BLaER1 (cell line): ENCODE results near the gene GPR180.
"Not testable (repeated sequence)": the region's sequence is repeated elsewhere in the genome, so short reads cannot be mapped to it uniquely, and the experiment has no call there.

Source experiments
- H3K27ac ChIP-seq: shearing (Covaris generic); formaldehyde crosslinking; 2 replicates; pipeline ENCODE4 v1.8.1; 2022
- H3K27me3 ChIP-seq: shearing (Covaris generic); formaldehyde crosslinking; 2 replicates; pipeline ENCODE4 v1.8.1; 2022
- H3K36me3 ChIP-seq: shearing (Covaris generic); formaldehyde crosslinking; 2 replicates; pipeline ENCODE4 v1.8.1; 2022
- H3K4me1 ChIP-seq: shearing (Covaris generic); formaldehyde crosslinking; 2 replicates; pipeline ENCODE4 v1.8.1; 2022
- H3K4me2 ChIP-seq: shearing (Covaris generic); formaldehyde crosslinking; 2 replicates; pipeline ENCODE4 v1.8.1; 2022
- H3K4me3 ChIP-seq: shearing (Covaris generic); formaldehyde crosslinking; 2 replicates; pipeline ENCODE4 v1.8.1; 2022
- H3K9ac ChIP-seq: shearing (Covaris generic); formaldehyde crosslinking; 2 replicates; pipeline ENCODE4 v1.8.1; 2022
- H3K9me3 ChIP-seq: shearing (Covaris generic); formaldehyde crosslinking; 2 replicates; pipeline ENCODE4 v1.8.1; 2022
- H4K20me1 ChIP-seq: shearing (Covaris generic); formaldehyde crosslinking; 2 replicates; pipeline ENCODE4 v1.8.1; 2022
- Cebpa-rat ChIP-seq: shearing (Covaris generic); IDR thresholded peaks from 2 replicates; pipeline ENCODE4 v1.8.1; 2022

The GPR180 gene

DNA sequence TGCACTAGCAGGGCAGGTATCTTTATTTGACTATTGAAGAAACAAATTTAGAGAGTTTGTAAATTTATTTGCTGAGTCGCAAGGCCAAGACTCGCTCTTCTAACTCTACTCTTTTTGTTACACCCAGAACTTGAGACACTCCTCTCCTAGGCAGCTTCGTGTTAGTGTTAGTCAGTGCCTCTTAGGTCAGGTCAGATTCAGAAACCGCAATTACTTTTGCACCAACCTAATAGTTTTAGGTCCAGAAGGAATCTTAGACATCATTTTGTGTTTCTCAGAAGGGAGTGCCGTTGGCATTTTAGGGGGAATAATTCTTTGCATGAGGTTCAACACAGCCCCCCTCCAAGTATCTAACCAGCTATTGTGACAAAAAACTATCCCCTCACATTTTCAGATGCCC is 8.8 kb downstream of the GPR180 start:
- Histone ChIP-seq H3K27ac (no peak overlapping the region), H3K4me2 (no peak overlapping the region), H4K20me1 (0 out of 2 replicates have a peak, but pooled peaks cover 10% of the 10 kb centered on the region), H3K9ac (no peak overlapping the region), H3K4me1 (peaks cover 3% of the 10 kb centered on the region), H3K9me3 (no peaks in the 10 kb centered on the region), H3K4me3 (no peak overlapping the region), H3K27me3 (no peaks in the 10 kb centered on the region), H3K36me3 (peaks cover 64% of the 10 kb centered on the region)
- TF ChIP-seq Cebpa-rat: no peak

GRCh38 chr13:94612050-94612449 is 10.4 kb downstream of the GPR180 start:
- Histone ChIP-seq H3K4me2 (no peak overlapping the region), H3K27ac (no peak overlapping the region), H3K9ac (no peak overlapping the region), H3K27me3 (no peaks in the 10 kb centered on the region), H3K9me3 (no peaks in the 10 kb centered on the region), H3K4me1 (peaks cover 13% of the 10 kb centered on the region), H3K4me3 (no peak overlapping the region), H4K20me1 (peaks cover 23% of the 10 kb centered on the region), H3K36me3 (peaks cover 48% of the 10 kb centered on the region)
- no peak for TF ChIP-seq Cebpa-rat

- peaks cover 13% of the 10 kb centered on the region for H3K4me1 ChIP-seq
- no peaks in the 10 kb centered on the region for H3K27me3 ChIP-seq
- TF ChIP-seq Cebpa-rat: no peak
- H3K9me3 ChIP-seq: no peaks in the 10 kb centered on the region
- H4K20me1 ChIP-seq: peaks cover 15% of the 10 kb centered on the region
- no peak overlapping the region for H3K27ac ChIP-seq
- no peak overlapping the region for H3K4me3 ChIP-seq
- H3K9ac ChIP-seq: no peak overlapping the region
- H3K4me2 ChIP-seq: no peak overlapping the region
- peaks cover 38% of the 10 kb centered on the region for H3K36me3 ChIP-seq
Measured at GRCh38 chr13:94613051-94613450, 11.4 kb downstream of the GPR180 start.

- TF ChIP-seq Cebpa-rat: no peak
- Histone ChIP-seq H3K9me3 (no peaks in the 10 kb centered on the region), H4K20me1 (peaks cover 14% of the 10 kb centered on the region), H3K4me2 (no peak overlapping the region), H3K9ac (no peak overlapping the region), H3K4me3 (no peak overlapping the region), H3K4me1 (peaks cover 13% of the 10 kb centered on the region), H3K36me3 (peaks cover 37% of the 10 kb centered on the region), H3K27ac (no peak overlapping the region), H3K27me3 (no peaks in the 10 kb centered on the region)
Measured at GRCh38 chr13:94617389-94618000, 15.8 kb downstream of the GPR180 start.

- H3K36me3 ChIP-seq: peaks cover 43% of the 10 kb centered on the region
- H3K4me1 ChIP-seq: peaks cover 11% of the 10 kb centered on the region
- no peak for TF ChIP-seq Cebpa-rat
- no peak overlapping the region for H3K4me2 ChIP-seq
- peaks cover 14% of the 10 kb centered on the region for H4K20me1 ChIP-seq
- H3K9ac ChIP-seq: no peak overlapping the region
- H3K27ac ChIP-seq: no peak overlapping the region
- no peak overlapping the region for H3K4me3 ChIP-seq
- H3K27me3 ChIP-seq: no peaks in the 10 kb centered on the region
- H3K9me3 ChIP-seq: no peaks in the 10 kb centered on the region
Measured at GRCh38 chr13:94620286-94620896, 18.7 kb downstream of the GPR180 start.

- H3K4me3 ChIP-seq: no peak overlapping the region
- H3K9ac ChIP-seq: no peak overlapping the region
- H3K36me3 ChIP-seq: peaks cover 43% of the 10 kb centered on the region
- no peaks in the 10 kb centered on the region for H4K20me1 ChIP-seq
- no peak overlapping the region for H3K4me2 ChIP-seq
- no peaks in the 10 kb centered on the region for H3K4me1 ChIP-seq
- H3K27me3 ChIP-seq: no peaks in the 10 kb centered on the region
- H3K9me3 ChIP-seq: no peaks in the 10 kb centered on the region
- H3K27ac ChIP-seq: no peak overlapping the region
- TF ChIP-seq Cebpa-rat: no peak
Measured at GRCh38 chr13:94622344-94622743, 20.7 kb downstream of the GPR180 start.

DNA sequence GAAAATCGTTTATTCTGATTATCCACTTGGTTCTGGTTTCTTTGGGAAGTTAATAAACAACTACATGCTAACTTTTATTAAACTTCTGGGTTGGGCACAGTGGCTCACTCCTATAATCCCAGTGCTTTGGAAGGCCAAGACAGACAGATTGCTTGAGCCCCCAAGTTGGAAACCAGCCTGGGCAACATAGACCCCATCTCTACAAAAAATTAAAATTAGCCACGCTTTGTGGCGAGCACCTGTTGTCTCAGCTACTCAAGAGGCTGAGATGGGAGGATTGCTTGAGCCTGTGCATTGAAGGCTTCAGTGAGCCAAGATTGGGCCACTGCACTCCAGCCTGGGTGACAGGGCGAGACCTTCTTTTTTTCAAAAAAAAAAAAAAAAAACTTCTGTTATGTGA is 21.7 kb downstream of the GPR180 start:
- H3K27me3 ChIP-seq: no peaks in the 10 kb centered on the region
- no peak for TF ChIP-seq Cebpa-rat
- no peaks in the 10 kb centered on the region for H4K20me1 ChIP-seq
- H3K27ac ChIP-seq: no peak overlapping the region
- no peaks in the 10 kb centered on the region for H3K9me3 ChIP-seq
- H3K9ac ChIP-seq: no peak overlapping the region
- no peak overlapping the region for H3K4me2 ChIP-seq
- H3K4me1 ChIP-seq: no peaks in the 10 kb centered on the region
- H3K4me3 ChIP-seq: no peak overlapping the region
- H3K36me3 ChIP-seq: peaks cover 43% of the 10 kb centered on the region

DNA sequence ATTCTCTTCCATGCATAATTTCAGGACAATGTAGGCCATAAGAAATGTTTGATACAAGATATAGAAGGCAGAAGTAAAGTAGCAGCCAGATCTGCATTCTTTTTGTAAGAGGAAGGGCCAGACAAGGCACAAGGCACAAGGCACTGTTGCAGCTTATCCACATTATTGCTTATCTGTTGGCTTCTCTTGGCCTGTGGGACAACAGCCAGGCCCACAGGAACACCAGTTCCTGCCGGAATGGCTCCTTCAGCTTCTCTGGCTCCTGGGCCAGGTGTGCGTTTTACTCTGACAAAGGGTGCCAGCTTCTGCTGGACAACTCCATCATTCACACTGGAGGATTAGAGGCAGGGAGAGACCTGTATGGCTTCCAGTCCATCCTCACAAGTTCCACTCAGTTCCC is 29.2 kb downstream of the GPR180 start:
- H4K20me1 ChIP-seq: no peaks in the 10 kb centered on the region
- no peaks in the 10 kb centered on the region for H3K4me1 ChIP-seq
- H3K27ac ChIP-seq: no peak overlapping the region
- no peak for TF ChIP-seq Cebpa-rat
- peaks cover 20% of the 10 kb centered on the region for H3K36me3 ChIP-seq
- no peaks in the 10 kb centered on the region for H3K9me3 ChIP-seq
- no peak overlapping the region for H3K4me3 ChIP-seq
- H3K4me2 ChIP-seq: no peak overlapping the region
- H3K27me3 ChIP-seq: no peaks in the 10 kb centered on the region
- H3K9ac ChIP-seq: no peak overlapping the region

- H3K4me3 ChIP-seq: no peak overlapping the region
- TF ChIP-seq Cebpa-rat: no peak
- H3K9me3 ChIP-seq: no peaks in the 10 kb centered on the region
- H3K27me3 ChIP-seq: no peaks in the 10 kb centered on the region
- H3K27ac ChIP-seq: no peak overlapping the region
- H3K4me1 ChIP-seq: no peaks in the 10 kb centered on the region
- no peak overlapping the region for H3K4me2 ChIP-seq
- H4K20me1 ChIP-seq: no peaks in the 10 kb centered on the region
- H3K9ac ChIP-seq: no peak overlapping the region
- H3K36me3 ChIP-seq: peaks cover 20% of the 10 kb centered on the region
Measured at GRCh38 chr13:94632226-94632980, 30.7 kb downstream of the GPR180 start.

GRCh38 chr13:94636096-94636495 is 34.4 kb downstream of the GPR180 start:
- not testable (repeated sequence) for H3K4me2 ChIP-seq, H3K27me3 ChIP-seq, H3K36me3 ChIP-seq, H4K20me1 ChIP-seq, H3K9me3 ChIP-seq, H3K27ac ChIP-seq, H3K9ac ChIP-seq, H3K4me3 ChIP-seq, H3K4me1 ChIP-seq
